Endothelial cell (in vitro differentiated cells): ENCODE data around the gene USP33. TPM values are rescaled to one million over a fixed set of nuclear protein-coding genes. Genes with fewer than 3 reads are reported as not detected.
"Not testable (repeated sequence)": the region's sequence is repeated elsewhere in the genome, so short reads cannot be mapped to it uniquely, and the experiment has no call there.

ENCODE experiments used
- DNase-seq: peaks from one replicate; pipeline ENCODE4 v3.0.0; 2021; ENCODE audit warnings: low spot score
- H3K27ac Mint-ChIP-seq: one replicate; pipeline ENCODE4 v1.8.0; 2021; ENCODE audit warnings: mixed read lengths, inconsistent platforms; ENCODE audit not compliant: unreplicated experiment
- H3K27me3 Mint-ChIP-seq: one replicate; pipeline ENCODE4 v1.8.0; 2021; ENCODE audit warnings: mild to moderate bottlenecking, moderate library complexity, mixed read lengths, inconsistent platforms; ENCODE audit not compliant: unreplicated experiment
- H3K36me3 Mint-ChIP-seq: one replicate; pipeline ENCODE4 v1.8.0; 2021; ENCODE audit warnings: mild to moderate bottlenecking, low read depth, mixed read lengths, inconsistent platforms; ENCODE audit not compliant: unreplicated experiment
- H3K4me1 Mint-ChIP-seq: one replicate; pipeline ENCODE4 v1.8.0; 2021; ENCODE audit warnings: mild to moderate bottlenecking, mixed read lengths, inconsistent platforms; ENCODE audit not compliant: unreplicated experiment
- H3K4me3 Mint-ChIP-seq: one replicate; pipeline ENCODE4 v1.8.0; 2021; ENCODE audit warnings: mild to moderate bottlenecking, mixed read lengths, inconsistent platforms; ENCODE audit not compliant: unreplicated experiment
- H3K9me3 Mint-ChIP-seq: one replicate; pipeline ENCODE4 v1.8.0; 2021; ENCODE audit warnings: mixed read lengths, inconsistent platforms; ENCODE audit not compliant: unreplicated experiment
- CTCF ChIP-seq: fragments of 200-600 bp; sonication (generic); IDR thresholded peaks from one replicate; pipeline ENCODE4 v1.5.0; 2021; ENCODE audit warnings: antibody characterized with exemption; ENCODE audit not compliant: unreplicated experiment
- total RNA-seq: library from RNA; stranded (reverse); fragmentation: NEBNext Ultra II Directional; extraction: Animal tissue kit (Norgen Biotek cat#: 25700); gene quantifications from one replicate; pipeline ENCODE4 v1.2.1, GENCODE V29; 2021; ENCODE audit not compliant: unreplicated experiment

The USP33 gene
- total RNA-seq, 1 donor from 2014 or later = 58.5 TPM

GRCh38 chr1:77757066-77757584 lies 2.5 kb downstream of the USP33 start:
- no peak overlapping the region for H3K4me3 Mint-ChIP-seq
- DNase-seq = no peak
- no peak overlapping the region for H3K27ac Mint-ChIP-seq
- no peaks in the 10 kb centered on the region for H3K9me3 Mint-ChIP-seq
- peaks cover 4% of the 10 kb centered on the region for H3K27me3 Mint-ChIP-seq
- H3K4me1 Mint-ChIP-seq = peaks cover 22% of the 10 kb centered on the region
- no peak for TF ChIP-seq CTCF
- peaks cover 4% of the 10 kb centered on the region for H3K36me3 Mint-ChIP-seq

- peak overlapping the region; percentile 7 for H3K27ac Mint-ChIP-seq
- TF ChIP-seq CTCF = no peak
- no peak for DNase-seq
- H3K36me3 Mint-ChIP-seq = peaks cover 4% of the 10 kb centered on the region
- no peak overlapping the region for H3K4me3 Mint-ChIP-seq
- peaks cover 4% of the 10 kb centered on the region for H3K27me3 Mint-ChIP-seq
- H3K9me3 Mint-ChIP-seq = no peaks in the 10 kb centered on the region
- peaks cover 22% of the 10 kb centered on the region for H3K4me1 Mint-ChIP-seq
These were observed 3.4 kb downstream of the USP33 start for GRCh38 chr1:77756052-77756754.

DNA sequence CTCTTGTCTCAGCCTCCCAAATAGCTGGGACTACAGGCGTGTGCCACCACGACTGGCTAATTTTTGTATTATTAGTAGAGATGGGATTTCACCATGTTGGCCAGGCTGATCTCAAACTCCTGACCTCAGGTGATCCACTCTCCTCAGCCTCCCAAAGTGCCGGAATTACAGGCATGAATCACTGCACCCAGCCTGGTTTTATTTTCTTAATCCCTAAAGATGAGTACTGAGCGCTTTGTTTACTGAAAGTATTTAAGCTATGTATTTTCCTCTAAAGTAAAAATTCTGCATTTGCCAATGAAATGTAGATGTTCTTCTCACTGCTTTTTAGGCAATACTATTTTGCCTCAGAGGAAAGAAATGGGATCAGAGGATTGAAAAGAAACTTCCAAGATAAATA lies 10.2 kb downstream of the USP33 start:
- H3K36me3 Mint-ChIP-seq, DNase-seq, H3K4me3 Mint-ChIP-seq, H3K4me1 Mint-ChIP-seq, H3K9me3 Mint-ChIP-seq, H3K27ac Mint-ChIP-seq, H3K27me3 Mint-ChIP-seq: not testable (repeated sequence)

DNA sequence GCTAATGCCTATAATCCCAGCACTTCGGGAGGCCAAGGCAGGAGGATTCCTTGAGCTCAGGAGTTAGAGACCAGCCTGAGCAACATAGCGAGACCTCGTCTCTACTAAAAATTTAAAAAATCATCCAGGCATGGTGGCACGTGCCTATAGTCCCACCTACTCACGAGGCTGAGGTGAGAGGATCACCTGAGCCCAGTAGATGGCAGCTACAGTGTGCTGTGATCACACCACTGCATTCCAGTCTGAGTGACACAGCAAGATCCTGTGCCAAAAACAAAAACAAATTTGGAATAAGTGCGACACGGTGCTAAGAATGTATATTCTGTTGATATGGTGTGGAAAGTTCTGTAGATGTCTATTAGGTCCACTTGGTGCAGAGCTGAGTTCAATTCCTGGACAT lies 15.1 kb downstream of the USP33 start:
- Mint-ChIP-seq H3K9me3 (no peaks in the 10 kb centered on the region), H3K36me3 (no peaks in the 10 kb centered on the region), H3K27me3 (peaks cover 2% of the 10 kb centered on the region), H3K27ac (no peak overlapping the region), H3K4me3 (no peak overlapping the region), H3K4me1 (peaks cover 4% of the 10 kb centered on the region)
- DNase-seq = no peak
- TF ChIP-seq CTCF = no peak

DNA sequence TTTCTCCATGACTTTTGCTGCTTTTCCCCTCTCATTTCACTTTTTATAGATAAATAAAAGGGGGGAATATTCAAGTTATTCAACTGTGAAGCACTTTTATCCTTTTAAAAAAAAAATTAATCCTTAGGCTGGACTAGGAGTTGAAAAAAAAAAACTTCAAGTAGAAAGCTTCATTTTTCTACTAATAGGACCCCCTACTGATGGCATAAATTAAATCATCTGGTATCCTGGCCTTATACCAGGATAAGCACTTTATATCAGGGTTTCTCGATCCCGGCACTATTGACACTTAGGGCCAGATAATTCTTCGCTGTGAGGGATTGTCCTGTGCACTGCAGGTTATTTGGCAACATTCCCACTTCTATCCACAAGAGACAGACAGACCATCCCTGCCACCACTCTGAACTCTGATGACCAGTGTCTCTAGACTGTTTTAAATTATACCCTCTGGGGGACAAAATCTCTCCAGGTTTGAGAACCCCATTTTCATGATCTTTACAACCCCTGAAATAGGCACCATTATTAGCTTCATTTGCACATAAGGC lies 17.6 kb downstream of the USP33 start:
- no peak for TF ChIP-seq CTCF
- DNase-seq = no peak
- H3K9me3 Mint-ChIP-seq = no peaks in the 10 kb centered on the region
- no peak overlapping the region for H3K4me3 Mint-ChIP-seq
- peaks cover 2% of the 10 kb centered on the region for H3K27me3 Mint-ChIP-seq
- no peak overlapping the region for H3K27ac Mint-ChIP-seq
- H3K36me3 Mint-ChIP-seq = no peaks in the 10 kb centered on the region
- H3K4me1 Mint-ChIP-seq = peaks cover 4% of the 10 kb centered on the region
